Testis (tissue), 3 donors: ENCODE measurements around the gene HK1. TPM values are rescaled to one million over a fixed set of nuclear protein-coding genes. Genes with fewer than 3 reads are reported as not detected.
"Not testable (repeated sequence)": the region's sequence is repeated elsewhere in the genome, so short reads cannot be mapped to it uniquely, and the experiment has no call there.

Source experiments
- DNase-seq: peaks from one replicate; pipeline ENCODE4 v3.0.0-alpha.2; 2019
- H3K27ac ChIP-seq, 2 donors: fragments of 200-600 bp; sonication (generic); one replicate each; pipeline ENCODE4 v1.5.1; 2019
- H3K27me3 ChIP-seq: fragments of 200-600 bp; sonication (generic); one replicate; pipeline ENCODE4 v1.5.1; 2019
- H3K36me3 ChIP-seq: fragments of 200-600 bp; sonication (generic); one replicate; pipeline ENCODE4 v1.5.1; 2017; ENCODE audit warnings: low read depth; ENCODE audit errors: missing control alignments
- H3K4me1 ChIP-seq: fragments of 200-600 bp; sonication (generic); one replicate; pipeline ENCODE4 v1.5.1; 2019
- H3K4me3 ChIP-seq, 2 donors: fragments of 200-600 bp; sonication (generic); one replicate each; pipeline ENCODE4 v1.5.1; 2017 to 2019
- H3K9me3 ChIP-seq: fragments of 200-600 bp; sonication (generic); one replicate; pipeline ENCODE4 v1.5.1; 2017
- CTCF ChIP-seq, 3 experiments: fragments of 450-650 bp in 2 of 3; fragments of 200-600 bp in 1 of 3; sonication (generic) in 1 of 3; IDR thresholded peaks; one replicate each; pipeline ENCODE4 v1.5.1; 2016 to 2019; ENCODE audit warnings: antibody characterized with exemption in 3 of 3, mild to moderate bottlenecking in 2 of 3, moderate library complexity in 1 of 3
- POLR2A ChIP-seq: fragments of 450-650 bp; IDR thresholded peaks from one replicate; pipeline ENCODE4 v1.6.1; 2017; ENCODE audit warnings: antibody characterized with exemption, mild to moderate bottlenecking, moderate library complexity
- WGBS, 2 donors: methylation state at CpG; one replicate each; pipeline ENCODE4 v1.1.5; 2018; 5-methylcytosine and 5-hydroxymethylcytosine counted together
- intact Hi-C: fragments of 100-400 bp; cut with DNase I; formaldehyde crosslinking; loops from one replicate; pipeline ENCODE4 v1.15.1; 2023; ENCODE audit warnings: low total_unique reads
- polyA plus RNA-seq: library from polyadenylated mRNA; stranded (reverse); fragments of 350-450 nt; fragmentation: Illumina TruSeq; extraction: RNeasy Lipid Tissue Mini Kit (QIAGEN cat#74804); gene quantifications from one replicate; pipeline ENCODE4 v1.2.3, GENCODE V29; 2014; ENCODE audit warnings: low read depth, low replicate concordance; ENCODE audit not compliant: insufficient read depth
- total RNA-seq, 2 donors: library from RNA; depleted of rRNA; stranded (reverse); fragments of >200 nt; gene quantifications; one replicate each; pipeline ENCODE4 v1.2.3, GENCODE V29; 2016

HK1 gene
- total and polyA plus RNA-seq, 3 donors from 2014 or later: 62.3 to 179 (median 143) TPM

- no peaks in the 10 kb centered on the region for H3K4me1 ChIP-seq
- H3K9me3 ChIP-seq: no peaks in the 10 kb centered on the region
- WGBS, 2 donors: 90 to 96% methylated on average over 2 of the region's 2 CpGs
- H3K4me3 ChIP-seq: no peak overlapping the region
- H3K36me3 ChIP-seq: no peaks in the 10 kb centered on the region
- intact Hi-C loops: no loop called here
- no peak overlapping the region for H3K27ac ChIP-seq
- no peaks in the 10 kb centered on the region for H3K27me3 ChIP-seq
- TF ChIP-seq POLR2A (no peak), CTCF (IDR thresholded peaks at IDR 0.05) (no peak)
- no peak for DNase-seq
Measured at GRCh38 chr10:69306421-69306820, 28.1 kb downstream of the HK1 start.

GRCh38 chr10:69307434-69307833, 29.1 kb downstream of the HK1 start:
- H3K9me3 ChIP-seq: no peaks in the 10 kb centered on the region
- no peaks in the 10 kb centered on the region for H3K27me3 ChIP-seq
- H3K27ac ChIP-seq: no peak overlapping the region
- H3K4me3 ChIP-seq: no peak overlapping the region
- intact Hi-C loops: no loop called here
- TF ChIP-seq CTCF (IDR thresholded peaks at IDR 0.05): no peak
- no peak for TF ChIP-seq POLR2A
- no peak for DNase-seq
- WGBS, 2 donors: 86 to 88% methylated on average over 4 of the region's 4 CpGs
- no peaks in the 10 kb centered on the region for H3K36me3 ChIP-seq
- no peaks in the 10 kb centered on the region for H3K4me1 ChIP-seq

GRCh38 chr10:69308304-69308703, 30.0 kb downstream of the HK1 start:
- H3K36me3 ChIP-seq, DNase-seq, H3K27me3 ChIP-seq, intact Hi-C loops, H3K9me3 ChIP-seq, H3K4me3 ChIP-seq, H3K4me1 ChIP-seq, H3K27ac ChIP-seq: not testable (repeated sequence)
- WGBS, 2 donors: 90 to 92% methylated on average over 9 to 10 of the region's 10 CpGs

- TF ChIP-seq CTCF (IDR thresholded peaks at IDR 0.05) (no peak), POLR2A (no peak)
- Histone ChIP-seq H3K4me1 (no peaks in the 10 kb centered on the region), H3K9me3 (no peaks in the 10 kb centered on the region), H3K36me3 (no peaks in the 10 kb centered on the region), H3K27ac (no peak overlapping the region), H3K4me3 (no peak overlapping the region), H3K27me3 (no peaks in the 10 kb centered on the region)
- 44 to 51% methylated on average over 4 of the region's 4 CpGs for WGBS, 2 donors
- DNase-seq: no peak
- intact Hi-C loops: no loop called here
Measured at GRCh38 chr10:69311309-69311708, 33.0 kb downstream of the HK1 start.

GRCh38 chr10:69312528-69312927, 34.2 kb downstream of the HK1 start:
- Histone ChIP-seq H3K36me3 (no peaks in the 10 kb centered on the region), H3K27ac (no peak overlapping the region), H3K4me3 (no peak overlapping the region), H3K27me3 (no peaks in the 10 kb centered on the region), H3K4me1 (no peaks in the 10 kb centered on the region), H3K9me3 (no peaks in the 10 kb centered on the region)
- no peak for DNase-seq
- intact Hi-C loops: no loop called here
- 86 to 87% methylated on average over 4 of the region's 4 CpGs for WGBS, 2 donors
- TF ChIP-seq CTCF (IDR thresholded peaks at IDR 0.05) (no peak), POLR2A (no peak)
